H1 (cell line): ENCODE data around the gene CERS5. TPM values are rescaled to one million over a fixed set of nuclear protein-coding genes. Genes with fewer than 3 reads are reported as not detected.

ENCODE experiments used
- CTCF ChIA-PET: fragments of 300-600 bp; sonication (Branson Sonifier 250); formaldehyde crosslinking; loops from one replicate; lab custom pipeline; 2021; ENCODE audit not compliant: partially characterized antibody; lab: Charles Lee
- POLR2A ChIA-PET: fragments of 300-600 bp; sonication (Branson Sonifier 250); formaldehyde crosslinking; loops from one replicate; lab custom pipeline; 2021; ENCODE audit warnings: inconsistent platforms; ENCODE audit not compliant: partially characterized antibody; lab: Charles Lee
- DNase-seq, 2 experiments: peaks; one replicate each; pipeline versions ENCODE4 v3.0.0 to v3.0.0-alpha.2; 2010 to 2022; ENCODE audit warnings: low spot score in 2 of 2, low read depth in 1 of 2, mixed read lengths in 1 of 2
- FAIRE-seq: peaks from 2 replicates; lab custom pipeline; 2011; peaks lifted over from hg19 to GRCh38; lab: Jason Lieb, UNC
- H2AFZ ChIP-seq: 2 replicates; pipeline ENCODE4 v1.8.1; 2012; ENCODE audit warnings: low read length, inconsistent platforms
- H2AK5ac ChIP-seq: 2 replicates; pipeline ENCODE4 v1.6.1; 2013; ENCODE audit warnings: low read depth, low read length
- H2BK120ac ChIP-seq: replicated peaks from 2 replicates; pipeline ENCODE3; 2013; ENCODE audit warnings: low read depth, low read length, inconsistent platforms
- H2BK12ac ChIP-seq: 2 replicates; pipeline ENCODE4 v1.6.1; 2013; ENCODE audit warnings: low read depth, low read length
- H2BK15ac ChIP-seq: 2 replicates; pipeline ENCODE4 v1.6.1; 2013; ENCODE audit warnings: low read length
- H2BK20ac ChIP-seq: 2 replicates; pipeline ENCODE4 v1.6.1; 2013; ENCODE audit warnings: low read length
- H2BK5ac ChIP-seq: 2 replicates; pipeline ENCODE4 v1.6.1; 2013; ENCODE audit warnings: low read depth, low read length
- H3K14ac ChIP-seq: 2 replicates; pipeline ENCODE4 v1.6.1; 2013; ENCODE audit warnings: inconsistent platforms; ENCODE audit not compliant: insufficient read length
- H3K18ac ChIP-seq: 2 replicates; pipeline ENCODE4 v1.6.1; 2013; ENCODE audit warnings: low read length; ENCODE audit errors: extremely low read depth
- H3K23ac ChIP-seq: 2 replicates; pipeline ENCODE4 v1.6.1; 2013; ENCODE audit warnings: inconsistent platforms; ENCODE audit not compliant: insufficient read length
- H3K23me2 ChIP-seq: 2 replicates; pipeline ENCODE4 v1.6.1; 2013; ENCODE audit warnings: low read depth, low read length
- H3K27ac ChIP-seq: 2 replicates; pipeline ENCODE4 v1.6.1; 2011; ENCODE audit warnings: low read depth, low read length, inconsistent platforms
- H3K27me3 ChIP-seq, 4 experiments: replicated peaks in 1 of 4; 1 replicate in 1 of 4; 2 replicates in 3 of 4; pipeline versions ENCODE4 v1.6.1 to v1.8.1; 2011 to 2013; ENCODE audit warnings: low read length in 3 of 4, mild to moderate bottlenecking in 3 of 4, inconsistent platforms in 2 of 4, mixed read lengths in 2 of 4, moderate library complexity in 1 of 4; ENCODE audit not compliant: control insufficient read depth in 3 of 4, insufficient read depth in 3 of 4; ENCODE audit errors: extremely low read depth in 1 of 4
- H3K36me3 ChIP-seq, 4 experiments: 2 replicates each; pipeline versions ENCODE4 v1.6.1 to v1.8.1; 2011 to 2013; ENCODE audit warnings: mild to moderate bottlenecking in 4 of 4, low read length in 3 of 4, moderate library complexity in 2 of 4, control low read depth in 1 of 4, inconsistent platforms in 1 of 4; ENCODE audit not compliant: insufficient read depth in 4 of 4, control insufficient read depth in 2 of 4
- H3K4ac ChIP-seq: replicated peaks from 2 replicates; pipeline ENCODE3; 2013; ENCODE audit warnings: low read length, low read depth, mixed read lengths, inconsistent platforms; ENCODE audit not compliant: insufficient read length
- H3K4me1 ChIP-seq, 4 experiments: replicated peaks in 1 of 4; 1 replicate in 1 of 4; 2 replicates in 3 of 4; pipeline versions ENCODE4 v1.6.1 to v1.8.1; 2011 to 2013; ENCODE audit warnings: low read length in 3 of 4, inconsistent platforms in 2 of 4, mixed read lengths in 1 of 4; ENCODE audit not compliant: insufficient read depth in 4 of 4, control insufficient read depth in 3 of 4
- H3K4me2 ChIP-seq, 2 experiments: 2 replicates each; pipeline versions ENCODE4 v1.6.1 to v1.8.1; 2011 to 2013; ENCODE audit warnings: low read depth in 2 of 2, low read length in 2 of 2, control low read depth in 1 of 2, inconsistent platforms in 1 of 2, mild to moderate bottlenecking in 1 of 2; ENCODE audit not compliant: insufficient read depth in 1 of 2
- H3K4me3 ChIP-seq, 4 experiments: fragments of 200-600, 300-600 bp in 1 of 4; sonication (generic), shearing (Covaris generic), sonication (Bioruptor Twin) in 1 of 4; 2 replicates each; pipeline versions ENCODE4 v1.5.1 to v1.8.1; 2011 to 2016; ENCODE audit warnings: low read length in 4 of 4, low read depth in 3 of 4, control low read depth in 2 of 4, inconsistent platforms in 2 of 4, mild to moderate bottlenecking in 2 of 4, mixed read lengths in 1 of 4, moderate library complexity in 1 of 4; ENCODE audit not compliant: insufficient read depth in 2 of 4; ENCODE audit errors: extremely low read depth in 1 of 4
- H3K56ac ChIP-seq: replicated peaks from 2 replicates; pipeline ENCODE3; 2013; ENCODE audit warnings: low read depth, mild to moderate bottlenecking, mixed read lengths, low read length, inconsistent platforms; ENCODE audit not compliant: insufficient read length
- H3K79me1 ChIP-seq: 2 replicates; pipeline ENCODE4 v1.6.1; 2013; ENCODE audit warnings: low read depth, low read length, control low read depth
- H3K79me2 ChIP-seq, 2 experiments: 2 replicates each; pipeline versions ENCODE4 v1.6.1 to v1.8.1; 2012 to 2013; ENCODE audit warnings: low read length in 2 of 2, mild to moderate bottlenecking in 2 of 2, inconsistent platforms in 1 of 2; ENCODE audit not compliant: insufficient read depth in 2 of 2, control insufficient read depth in 1 of 2
- H3K9ac ChIP-seq, 4 experiments: replicated peaks in 1 of 4; 1 replicate in 1 of 4; 2 replicates in 3 of 4; pipeline versions ENCODE4 v1.6.1 to v1.8.1; 2011 to 2013; ENCODE audit warnings: low read depth in 3 of 4, low read length in 3 of 4, control low read depth in 2 of 4, mild to moderate bottlenecking in 2 of 4, moderate library complexity in 2 of 4, inconsistent platforms in 1 of 4; ENCODE audit errors: extremely low read depth in 1 of 4
- H3K9me3 ChIP-seq, 2 experiments: 2 replicates each; pipeline versions ENCODE4 v1.6.1 to v1.8.1; 2012 to 2013; ENCODE audit warnings: mild to moderate bottlenecking in 2 of 2, moderate library complexity in 2 of 2, control low read depth in 1 of 2, inconsistent platforms in 1 of 2, low read depth in 1 of 2, low read length in 1 of 2, mixed read lengths in 1 of 2; ENCODE audit not compliant: insufficient read depth in 2 of 2
- H4K20me1 ChIP-seq, 2 experiments: replicated peaks in 1 of 2; 2 replicates each; pipeline versions ENCODE3 to v1.8.1; 2011 to 2013; ENCODE audit warnings: inconsistent platforms in 2 of 2, low read length in 2 of 2, mild to moderate bottlenecking in 1 of 2; ENCODE audit not compliant: insufficient read depth in 2 of 2, control insufficient read depth in 1 of 2
- H4K5ac ChIP-seq: 2 replicates; pipeline ENCODE4 v1.6.1; 2013; ENCODE audit warnings: low read length, low read depth, mixed read lengths, inconsistent platforms; ENCODE audit not compliant: insufficient read length
- H4K8ac ChIP-seq: 2 replicates; pipeline ENCODE4 v1.8.0; 2013; ENCODE audit warnings: mild to moderate bottlenecking, moderate library complexity, low read length, inconsistent platforms; ENCODE audit not compliant: insufficient read depth; ENCODE audit errors: extremely low read depth
- H4K91ac ChIP-seq: replicated peaks from 2 replicates; pipeline ENCODE3; 2013; ENCODE audit warnings: low read length, mixed read lengths, inconsistent platforms; ENCODE audit not compliant: insufficient read length
- CBX8 ChIP-seq: fragments of 300-800, 300-1000 bp; sonication (generic); IDR thresholded peaks from 2 replicates; pipeline ENCODE4 v1.7.1; 2016; ENCODE audit warnings: low read depth, low read length, borderline replicate concordance
- CHD1 ChIP-seq: IDR thresholded peaks from 2 replicates; pipeline ENCODE4 v1.6.1; 2012; ENCODE audit warnings: low read depth, low read length, improper control_type of control experiment
- CTBP2 ChIP-seq: IDR thresholded peaks from 2 replicates; pipeline ENCODE4 v1.7.0; 2011; ENCODE audit warnings: borderline replicate concordance, mild to moderate bottlenecking, moderate library complexity, mixed read lengths, low read length; ENCODE audit not compliant: insufficient read depth, insufficient read length
- EP300 ChIP-seq, 2 experiments: IDR thresholded peaks; 1 replicate in 1 of 2; 2 replicates in 1 of 2; pipeline ENCODE4 v1.6.1; 2011 to 2012; ENCODE audit warnings: low read depth in 2 of 2, low read length in 2 of 2, mild to moderate bottlenecking in 2 of 2, borderline replicate concordance in 1 of 2, inconsistent platforms in 1 of 2, moderate library complexity in 1 of 2
- JUND ChIP-seq: IDR thresholded peaks from 2 replicates; pipeline ENCODE4 v1.6.1; 2011; ENCODE audit warnings: mild to moderate bottlenecking, improper control_type of control experiment, low read length
- KDM1A ChIP-seq: fragments of 200-600, 300-600 bp; sonication (generic); IDR thresholded peaks from 2 replicates; pipeline ENCODE4 v1.7.1; 2016; ENCODE audit warnings: mild to moderate bottlenecking, low read length, borderline replicate concordance
- WGBS, 2 experiments: shearing (Covaris generic) in 1 of 2; methylation state at CpG; one replicate each; pipeline versions ENCODE4 v1.1.6 to v1.1.7; 2013 to 2015; ENCODE audit warnings: low lambda C conversion rate in 2 of 2, mixed read lengths in 2 of 2, inconsistent platforms in 1 of 2, low coverage in 1 of 2, missing lambda C conversion rate in 1 of 2; ENCODE audit not compliant: insufficient replicate concordance in 2 of 2, insufficient coverage in 1 of 2, insufficient read length in 1 of 2; ENCODE audit errors: extremely low coverage in 1 of 2, missing lambda C conversion rate in 1 of 2; 5-methylcytosine and 5-hydroxymethylcytosine counted together
- polyA plus RNA-seq, 7 experiments: library from polyadenylated mRNA; depleted of rRNA in 3 of 7; stranded (reverse) in 5 of 7; unstranded in 2 of 7; fragments of >200 nt in 5 of 7; fragments of 200-250 nt in 2 of 7; gene quantifications; 1 replicate in 5 of 7; 2 replicates in 1 of 7; 4 replicates in 1 of 7; pipeline versions ENCODE4 v1.2.1 to v1.2.3, GENCODE V29; 2011 to 2013; ENCODE audit warnings: missing spikeins in 2 of 7, mixed read lengths in 2 of 7
- total RNA-seq: library from RNA; stranded (reverse); fragmentation: NEBNext Ultra II Directional; extraction: Animal tissue kit (Norgen Biotek cat#: 25700); gene quantifications from 2 replicates; pipeline ENCODE4 v1.2.1, GENCODE V29; 2021

Gene CERS5
- total and polyA plus RNA-seq, 2 of the 8 experiments (the other 6 are each of a cell fraction or from before 2014, with no cell fraction given), result 69.2 to 119 TPM

DNA sequence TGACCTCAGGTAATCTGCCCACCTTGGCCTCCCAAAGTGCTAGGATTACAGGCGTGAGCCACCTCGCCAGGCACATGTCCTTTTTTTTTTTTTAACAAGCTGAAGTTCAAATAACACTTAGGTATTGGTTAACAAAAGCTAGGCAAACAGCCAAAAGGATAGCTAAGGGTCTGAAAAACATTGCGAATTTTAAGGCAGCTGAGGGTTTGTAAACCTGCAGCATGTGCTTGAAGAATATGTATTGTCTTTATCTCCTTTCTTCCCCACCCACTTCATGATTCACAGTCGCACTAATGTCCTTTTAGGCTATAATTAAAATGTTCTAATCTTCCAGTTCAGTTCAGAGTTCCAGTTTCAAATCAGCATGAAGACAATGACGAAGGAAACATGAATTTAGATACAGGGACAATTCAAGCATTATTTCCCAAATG lies 30.1 kb upstream of the CERS5 start:
- WGBS, 2 experiments, result 95% methylated on average over 5 of the region's 5 CpGs; no CpG with 5 or more reads in 1 of the 2 experiments
- Histone ChIP-seq H3K27me3 (no peaks in the 10 kb centered on the region), H3K23me2 (no peaks in the 10 kb centered on the region), H3K9me3 (no peaks in the 10 kb centered on the region), H2BK12ac (no peak overlapping the region), H4K8ac (no peak overlapping the region), H3K79me1 (no peaks in the 10 kb centered on the region), H4K20me1 (no peaks in the 10 kb centered on the region), H2BK15ac (no peak overlapping the region), H4K5ac (no peak overlapping the region), H3K14ac (no peak overlapping the region), H3K36me3 (peaks cover 6 to 33% (median 19%) of the 10 kb centered on the region in 4 experiments), H3K9ac (no peak overlapping the region), H3K4ac (no peak overlapping the region), H2BK120ac (no peak overlapping the region), H2AK5ac (no peak overlapping the region), H3K4me1 (peaks cover 0 to 1% (median 0%) of the 10 kb centered on the region in 4 experiments; a peak in 1 of 7 replicates), H3K18ac (no peak overlapping the region), H3K4me3 (no peak overlapping the region), H2BK5ac (no peak overlapping the region), H3K4me2 (no peak overlapping the region), H3K79me2 (no peaks in the 10 kb centered on the region), H2BK20ac (no peak overlapping the region), H3K56ac (no peak overlapping the region), H3K27ac (no peak overlapping the region), H3K23ac (no peak overlapping the region), H2AFZ (no peak overlapping the region), H4K91ac (no peak overlapping the region)
- ChIA-PET CTCF (interaction anchor here (0.8 to 1.4 kb wide), 4 partner anchors 16 to 117 kb away, joined by 3 to 4 read pairs (median 4); no protein-coding TSS in a partner anchor), POLR2A (interaction anchor here (0.6 to 1.0 kb wide), 3 partner anchors 14 to 75 kb away, joined by 3 to 4 read pairs (median 3); partner anchors contain the start of gene CERS5)
- TF ChIP-seq EP300 (IDR thresholded peaks at IDR 0.05; ENCODE audit: borderline replicate concordance in 1 of 2, low read depth in 2 of 2, low read length in 2 of 2) (no peak), CBX8 (no peak), CHD1 (no peak), KDM1A (no peak), CTBP2 (no peak), JUND (no peak)
- DNase-seq (no peak), FAIRE-seq (no peak)
